Karpas-422 (cell line): ENCODE measurements around the gene SCUBE1. TPM values are rescaled to one million over a fixed set of nuclear protein-coding genes. Genes with fewer than 3 reads are reported as not detected.
A peak's percentile ranks its signal among the peaks of the same experiment; 100 is the strongest.

Source experiments
- DNase-seq: peaks from one replicate; pipeline ENCODE4 v3.0.0-alpha.2; 2015
- H2AFZ ChIP-seq: fragments of 200-600 bp; sonication (generic); 2 replicates; pipeline ENCODE4 v1.6.1; 2014; ENCODE audit warnings: antibody characterized with exemption, low read length, mixed read lengths
- H3K27ac ChIP-seq: fragments of 200-600 bp; sonication (generic); 2 replicates; pipeline ENCODE4 v1.5.1; 2014; ENCODE audit warnings: mild to moderate bottlenecking, low read length, moderate library complexity
- H3K27me3 ChIP-seq: fragments of 200-600 bp; sonication (generic); 2 replicates; pipeline ENCODE4 v1.6.1; 2014; ENCODE audit warnings: low read length, mixed read lengths
- H3K36me3 ChIP-seq: fragments of 200-600 bp; sonication (generic); 2 replicates; pipeline ENCODE4 v1.6.1; 2014; ENCODE audit warnings: low read length, mixed read lengths; ENCODE audit not compliant: insufficient read depth
- H3K4me1 ChIP-seq: fragments of 200-600 bp; sonication (generic); 2 replicates; pipeline ENCODE4 v1.6.1; 2014; ENCODE audit warnings: mild to moderate bottlenecking, low read length, mixed read lengths
- H3K4me2 ChIP-seq: fragments of 200-600 bp; sonication (generic); 2 replicates; pipeline ENCODE4 v1.6.1; 2014; ENCODE audit warnings: low read length, low read depth, mild to moderate bottlenecking; ENCODE audit not compliant: poor library complexity, severe bottlenecking
- H3K4me3 ChIP-seq: fragments of 200-600 bp; sonication (generic); 2 replicates; pipeline ENCODE4 v1.5.1; 2014; ENCODE audit warnings: mild to moderate bottlenecking, antibody characterized with exemption, low read length, mixed read lengths
- H3K79me2 ChIP-seq: fragments of 200-600 bp; sonication (generic); 2 replicates; pipeline ENCODE4 v1.6.1; 2014; ENCODE audit warnings: mild to moderate bottlenecking, low read length, mixed read lengths
- H3K9ac ChIP-seq: fragments of 200-600 bp; sonication (generic); 2 replicates; pipeline ENCODE4 v1.6.0; 2014; ENCODE audit warnings: low read length
- H3K9me2 ChIP-seq: fragments of 200-600 bp; sonication (generic), shearing (Covaris generic); replicated peaks from 2 replicates; pipeline ENCODE4 v1.6.0; 2014; ENCODE audit warnings: mild to moderate bottlenecking, low read length, moderate library complexity; ENCODE audit not compliant: insufficient read depth
- H3K9me3 ChIP-seq: fragments of 300-700, 200-600 bp; sonication (generic); 2 replicates; pipeline ENCODE4 v1.6.1; 2014; ENCODE audit warnings: low read length, mixed read lengths
- H4K20me1 ChIP-seq: fragments of 200-600 bp; sonication (generic); 2 replicates; pipeline ENCODE4 v1.6.1; 2014; ENCODE audit warnings: mild to moderate bottlenecking, antibody characterized with exemption, low read length, low read depth; ENCODE audit not compliant: insufficient read depth
- total RNA-seq: library from RNA; depleted of rRNA; stranded (reverse); fragments of >200 nt; shearing (Covaris generic); gene quantifications from 2 replicates; pipeline ENCODE4 v1.2.3, GENCODE V29; 2014; ENCODE audit warnings: low replicate concordance; rRNA removed

SCUBE1 gene
- total RNA-seq, result not detected in 2 replicates

DNA sequence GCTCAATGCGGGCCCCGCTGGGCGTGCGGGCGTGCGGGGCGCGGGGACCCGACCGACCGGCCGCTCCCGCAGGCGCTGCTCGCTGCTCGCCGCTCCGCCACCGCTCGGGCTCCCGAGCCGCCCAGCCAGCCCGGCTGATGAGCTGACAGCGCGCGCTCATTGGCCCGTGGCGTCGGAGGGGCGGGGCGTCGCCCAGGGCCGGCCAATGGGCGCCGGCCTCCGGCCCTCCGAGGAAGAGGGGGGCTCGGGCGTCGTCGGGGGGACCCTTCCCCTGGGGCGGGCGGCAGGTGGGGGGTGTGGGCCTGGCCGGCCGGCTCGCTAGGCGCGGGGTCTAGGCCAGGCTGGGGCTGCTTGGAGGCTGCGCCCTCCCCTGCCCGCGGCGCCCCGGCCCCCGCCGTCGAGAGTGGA is at the start of gene SCUBE1:
Gene SCUBE1, minus strand, starts transcription at position 111 of the 408 bp plus-strand sequence. CDS start 111 bp downstream, outside the sequence.
- Histone ChIP-seq H4K20me1 (no peaks in the 10 kb centered on the region; the same call in 1 of the 2 replicates), H3K9me2 (no peaks in the 10 kb centered on the region), H3K36me3 (no peaks in the 10 kb centered on the region), H3K27ac (no peak within 1 kb of the TSS), H3K4me3 (no peak within 1 kb of the TSS), H3K4me1 (peaks cover 5% of the 10 kb centered on the region; the same call in 1 of the 2 replicates), H3K9ac (no peak within 1 kb of the TSS), H3K79me2 (no peaks in the 10 kb centered on the region), H2AFZ (no peak within 1 kb of the TSS), H3K9me3 (no peaks in the 10 kb centered on the region), H3K27me3 (no peaks in the 10 kb centered on the region), H3K4me2 (no peak within 1 kb of the TSS)
- no peak for DNase-seq

DNA sequence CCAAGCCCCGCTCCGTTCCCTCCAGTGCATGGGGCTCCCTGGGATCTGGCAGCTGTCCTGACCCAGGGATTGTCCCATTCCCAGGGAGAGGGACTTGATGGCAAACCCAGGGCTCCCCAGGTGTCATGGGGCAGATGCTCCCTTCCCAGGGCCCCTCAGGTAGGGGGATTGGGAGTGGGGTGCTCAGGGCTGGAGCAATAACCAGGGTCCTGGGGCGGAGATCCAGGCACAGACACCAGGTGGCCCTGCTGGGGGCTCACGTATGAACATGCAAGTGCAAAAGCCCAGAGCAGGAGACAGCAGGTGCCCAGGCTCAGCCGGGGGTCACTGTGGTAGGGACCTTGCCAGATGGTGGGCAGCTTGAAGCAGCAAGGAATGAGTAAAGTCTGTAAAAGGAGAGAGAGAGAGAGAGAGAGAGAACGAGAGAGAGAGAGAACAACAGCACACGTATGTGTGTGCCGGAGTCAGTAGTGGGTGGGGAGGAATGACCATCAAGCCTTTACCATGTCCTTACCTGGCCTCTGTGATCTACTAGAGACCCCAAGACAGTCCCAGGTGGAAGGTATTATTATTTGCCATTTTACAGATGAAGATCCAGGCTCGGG is 49.3 kb upstream of the SCUBE1 start:
- Histone ChIP-seq H3K9me2 (no peaks in the 10 kb centered on the region), H3K4me3 (no peak overlapping the region), H4K20me1 (no peaks in the 10 kb centered on the region), H3K4me2 (no peak overlapping the region), H3K9ac (no peak overlapping the region), H3K36me3 (no peaks in the 10 kb centered on the region), H3K4me1 (no peaks in the 10 kb centered on the region), H2AFZ (no peak overlapping the region), H3K27ac (no peak overlapping the region), H3K79me2 (no peaks in the 10 kb centered on the region), H3K9me3 (no peaks in the 10 kb centered on the region), H3K27me3 (no peaks in the 10 kb centered on the region)
- peak; percentile 42 for DNase-seq

DNA sequence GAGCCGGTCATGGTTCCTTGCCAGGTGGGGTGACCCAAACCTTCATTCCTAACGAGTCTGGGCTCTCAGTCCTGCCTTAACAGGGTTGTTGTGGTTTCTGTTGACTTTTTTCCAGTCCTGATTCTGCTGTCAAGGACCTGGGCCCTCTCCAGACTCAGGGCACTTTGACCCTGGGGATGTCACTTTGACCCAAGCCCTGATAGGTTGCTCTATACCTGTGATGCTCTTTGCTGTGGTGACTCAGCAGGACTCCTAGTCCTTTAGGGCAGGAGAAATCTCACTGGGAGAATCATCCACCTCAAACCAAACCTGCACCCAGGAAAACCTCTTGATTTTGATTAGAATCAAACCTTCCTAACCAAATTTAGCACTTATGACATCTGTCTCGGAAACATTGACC is 48.1 kb upstream of the SCUBE1 start:
- Histone ChIP-seq H3K4me1 (no peaks in the 10 kb centered on the region), H3K9me2 (no peaks in the 10 kb centered on the region), H3K4me3 (no peak overlapping the region), H3K27me3 (no peaks in the 10 kb centered on the region), H3K27ac (no peak overlapping the region), H3K9me3 (no peaks in the 10 kb centered on the region), H2AFZ (no peak overlapping the region), H3K79me2 (no peaks in the 10 kb centered on the region), H3K36me3 (no peaks in the 10 kb centered on the region), H3K4me2 (no peak overlapping the region), H3K9ac (no peak overlapping the region), H4K20me1 (0 out of 2 replicates have a peak, but pooled peaks cover 2% of the 10 kb centered on the region)
- DNase-seq, result no peak

DNA sequence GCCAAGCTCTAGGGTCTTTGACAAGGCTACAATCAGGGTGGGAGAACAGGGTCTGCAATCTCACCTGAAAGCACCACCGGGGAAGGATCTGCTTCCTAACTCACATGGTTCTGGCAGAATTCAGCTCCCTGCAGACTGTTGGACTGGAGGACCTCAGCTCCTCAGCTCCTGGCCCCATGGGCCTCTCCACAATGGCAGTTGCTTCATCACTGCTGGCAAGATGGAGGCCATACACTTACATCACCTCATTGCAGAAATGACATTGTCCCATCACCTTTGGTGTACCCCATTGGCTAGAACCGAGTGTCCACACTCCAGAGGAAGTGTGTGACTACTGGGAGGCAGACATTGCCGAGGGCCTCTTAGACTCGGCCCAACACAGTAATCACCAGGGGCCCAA is 47.7 kb upstream of the SCUBE1 start:
- Histone ChIP-seq H3K27ac (no peak overlapping the region), H3K4me1 (no peaks in the 10 kb centered on the region), H4K20me1 (0 out of 2 replicates have a peak, but pooled peaks cover 2% of the 10 kb centered on the region)

DNA sequence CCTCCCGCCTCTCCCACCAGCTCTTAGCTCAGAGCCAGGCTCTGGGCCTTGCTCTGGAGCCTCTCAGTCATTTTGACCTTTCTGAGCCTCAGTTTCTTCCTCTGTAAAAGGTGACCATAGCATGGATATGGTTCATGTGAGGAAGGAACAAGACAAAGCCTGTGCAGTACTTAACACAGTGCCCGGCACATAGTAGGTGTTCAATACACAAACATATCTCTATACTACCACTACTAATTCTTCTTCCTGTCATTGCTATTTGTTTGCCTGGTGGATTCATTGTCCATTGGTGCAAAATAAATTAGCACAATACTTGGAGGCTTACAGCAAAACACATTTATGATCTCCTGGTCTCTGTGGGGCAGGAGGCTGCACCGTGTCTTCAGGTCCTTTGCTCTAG is 47.0 kb upstream of the SCUBE1 start:
- Histone ChIP-seq H3K4me1 (no peaks in the 10 kb centered on the region), H3K27me3 (no peaks in the 10 kb centered on the region), H3K79me2 (no peaks in the 10 kb centered on the region), H4K20me1 (0 out of 2 replicates have a peak, but pooled peaks cover 2% of the 10 kb centered on the region), H2AFZ (no peak overlapping the region), H3K9me2 (no peaks in the 10 kb centered on the region), H3K36me3 (no peaks in the 10 kb centered on the region), H3K4me3 (no peak overlapping the region), H3K27ac (no peak overlapping the region), H3K9ac (no peak overlapping the region), H3K4me2 (no peak overlapping the region), H3K9me3 (no peaks in the 10 kb centered on the region)
- DNase-seq, result no peak

More for the DNA sequence above, 47.7 kb upstream of the SCUBE1 start:
- no peaks in the 10 kb centered on the region for H3K9me3 ChIP-seq
- no peaks in the 10 kb centered on the region for H3K9me2 ChIP-seq
- no peak overlapping the region for H3K4me2 ChIP-seq
- no peak for DNase-seq
- H3K27me3 ChIP-seq, result no peaks in the 10 kb centered on the region
- no peaks in the 10 kb centered on the region for H3K79me2 ChIP-seq
- H3K4me3 ChIP-seq, result no peak overlapping the region
- H3K9ac ChIP-seq, result no peak overlapping the region
- H3K36me3 ChIP-seq, result no peaks in the 10 kb centered on the region
- H2AFZ ChIP-seq, result no peak overlapping the region

DNA sequence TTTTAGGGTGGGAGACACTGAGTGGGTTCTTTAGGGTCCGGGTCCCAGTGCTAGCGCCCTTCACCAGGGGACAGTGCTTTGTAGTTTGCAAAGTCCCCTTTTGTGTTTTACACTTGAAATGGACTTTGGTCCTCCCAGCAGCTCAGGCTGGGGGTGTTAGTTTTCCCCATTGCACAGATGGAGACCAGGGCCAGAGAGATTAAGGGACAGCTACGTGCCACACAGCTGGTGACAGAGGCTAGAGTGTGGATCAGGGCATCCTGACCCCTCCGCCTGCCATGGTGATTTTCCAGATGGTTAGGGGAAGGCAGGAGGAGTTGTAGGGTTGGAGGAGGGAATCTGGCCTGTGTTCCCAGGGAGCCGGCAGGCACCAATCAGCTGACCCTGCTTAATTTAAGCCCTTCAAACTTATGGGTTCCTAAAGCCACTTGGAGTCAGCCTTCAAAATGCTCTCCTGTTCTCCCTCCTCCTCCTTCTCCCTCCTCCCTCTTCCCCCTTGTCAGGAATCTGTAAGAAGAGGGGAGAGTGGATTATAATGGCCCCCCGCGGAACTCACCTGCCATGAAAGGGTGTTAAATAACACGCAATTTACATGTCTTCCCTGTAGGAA is 46.2 kb upstream of the SCUBE1 start:
- H2AFZ ChIP-seq, result no peak overlapping the region
- H3K27ac ChIP-seq, result no peak overlapping the region
- H3K79me2 ChIP-seq, result no peaks in the 10 kb centered on the region
- no peaks in the 10 kb centered on the region for H3K27me3 ChIP-seq
- H3K36me3 ChIP-seq, result no peaks in the 10 kb centered on the region
- H3K4me1 ChIP-seq, result no peaks in the 10 kb centered on the region
- H3K4me3 ChIP-seq, result no peak overlapping the region
- no peaks in the 10 kb centered on the region for H3K9me3 ChIP-seq
- 0 out of 2 replicates have a peak, but pooled peaks cover 2% of the 10 kb centered on the region for H4K20me1 ChIP-seq
- no peak overlapping the region for H3K4me2 ChIP-seq
- no peak overlapping the region for H3K9ac ChIP-seq
- no peak for DNase-seq
- H3K9me2 ChIP-seq, result no peaks in the 10 kb centered on the region

DNA sequence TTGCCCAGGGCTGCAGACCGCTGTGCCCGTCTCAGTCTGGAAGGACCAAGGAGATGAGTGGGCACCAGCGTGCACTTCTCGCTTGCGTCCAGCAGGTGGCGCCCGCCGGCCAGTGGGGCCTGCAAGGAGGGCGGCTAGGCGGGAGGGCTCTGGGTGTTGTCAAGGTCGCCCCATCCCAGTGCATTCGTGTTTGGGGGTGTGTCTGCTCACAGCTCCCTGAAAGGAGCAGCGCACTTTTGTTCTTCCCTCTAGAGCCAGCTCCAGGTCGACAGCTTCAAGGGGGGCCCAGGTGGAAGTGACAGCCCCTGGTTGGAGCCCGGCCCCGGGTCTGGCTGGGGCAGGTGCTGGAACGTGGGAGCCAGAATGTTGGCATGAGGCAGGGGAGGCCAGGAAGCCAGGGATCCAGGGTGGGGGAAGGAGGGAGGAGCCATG is 45.3 kb upstream of the SCUBE1 start:
- Histone ChIP-seq H3K4me1 (no peaks in the 10 kb centered on the region), H3K9ac (no peak overlapping the region), H2AFZ (no peak overlapping the region), H3K79me2 (no peaks in the 10 kb centered on the region), H3K4me2 (no peak overlapping the region), H3K27ac (no peak overlapping the region), H3K9me2 (no peaks in the 10 kb centered on the region), H3K9me3 (no peaks in the 10 kb centered on the region), H3K36me3 (no peaks in the 10 kb centered on the region), H3K4me3 (no peak overlapping the region), H3K27me3 (no peaks in the 10 kb centered on the region), H4K20me1 (0 out of 2 replicates have a peak, but pooled peaks cover 2% of the 10 kb centered on the region)
- peak; percentile 87 for DNase-seq

DNA sequence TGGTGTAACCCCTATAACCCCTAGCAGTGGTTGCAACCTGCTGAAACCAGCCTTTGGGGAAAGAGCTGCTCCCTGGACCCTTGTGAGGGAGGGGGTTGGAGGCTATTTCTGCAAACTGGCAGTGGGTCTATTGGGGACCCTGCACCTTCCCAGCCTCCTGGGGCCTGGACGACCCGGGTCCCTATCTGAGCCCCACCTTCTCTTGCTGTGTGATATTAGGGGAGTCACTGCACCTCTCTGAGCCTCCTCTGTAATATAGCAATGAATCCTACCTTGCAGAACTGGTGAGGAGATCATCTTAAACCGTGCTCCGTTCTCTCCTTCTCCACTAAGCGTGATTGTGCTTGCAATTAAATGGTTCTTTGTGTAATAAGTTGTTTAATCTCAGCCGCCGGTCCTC is 44.6 kb upstream of the SCUBE1 start:
- Histone ChIP-seq H3K36me3 (no peaks in the 10 kb centered on the region), H3K27ac (no peak overlapping the region), H3K27me3 (no peaks in the 10 kb centered on the region), H3K4me3 (no peak overlapping the region), H4K20me1 (0 out of 2 replicates have a peak, but pooled peaks cover 2% of the 10 kb centered on the region), H3K4me1 (no peaks in the 10 kb centered on the region), H3K9me3 (no peaks in the 10 kb centered on the region), H3K9ac (no peak overlapping the region), H3K9me2 (no peaks in the 10 kb centered on the region), H3K4me2 (no peak overlapping the region), H3K79me2 (no peaks in the 10 kb centered on the region), H2AFZ (no peak overlapping the region)
- no peak for DNase-seq
